ENCODE data around the gene FLNC. TPM values are rescaled to one million over a fixed set of nuclear protein-coding genes. Genes with fewer than 3 reads are reported as not detected.

FLNC gene
- total RNA-seq, 3 donors from 2014 or later (not counting 1 experiment from before 2014, with no cell fraction given) = 0.05 to 0.25 TPM; not detected in 1

GRCh38 chr7:128790315-128791041, 39.7 kb upstream of the FLNC start:
- H3K27me3 Mint-ChIP-seq (ENCODE audit: low read depth in 2 of 2) = no peaks in the 10 kb centered on the region
- no peak for TF ChIP-seq CTCF (IDR thresholded peaks at IDR 0.05)
- H3K27ac ChIP-seq (ENCODE audit: low read length) = no peak overlapping the region
- peak overlapping the region; percentile 88 for H3K4me3 ChIP-seq (ENCODE audit: low read length)
- DNase-seq (peak in 1 of 2 donors; percentile 34), ATAC-seq (peak in 1 of 3 donors; percentile 20)
- no peaks in the 10 kb centered on the region for H3K9me3 Mint-ChIP-seq
- intact Hi-C loops (cut with micrococcal nuclease) = loop anchor here (2.0 kb wide), 1 partner anchor 52 kb away; the partner anchor contains the start of gene CALU
- H3K27ac Mint-ChIP-seq = peak overlapping the region; percentile 63 to 83
- peaks cover 18% of the 10 kb centered on the region for H3K4me1 ChIP-seq (ENCODE audit: control insufficient read depth, insufficient read depth, low read length)
- peak overlapping the region; percentile 87 for H3K4me3 Mint-ChIP-seq
- H3K36me3 Mint-ChIP-seq = no peaks in the 10 kb centered on the region
- H3K36me3 ChIP-seq (ENCODE audit: control insufficient read depth, insufficient read depth, low read length) = no peaks in the 10 kb centered on the region
- H3K9me3 ChIP-seq (ENCODE audit: control insufficient read depth, insufficient read depth, low read length) = no peaks in the 10 kb centered on the region
- peaks cover 3 to 14% of the 10 kb centered on the region in 2 donors for H3K4me1 Mint-ChIP-seq
- WGBS (ENCODE audit: insufficient coverage) = 17% methylated on average over 45 of the region's 45 CpGs
- no peaks in the 10 kb centered on the region for H3K27me3 ChIP-seq (ENCODE audit: control insufficient read depth, insufficient read depth, low read length)

- Mint-ChIP-seq H3K36me3 (no peaks in the 10 kb centered on the region), H3K4me3 (peak within 1 kb of the TSS; percentile 92), H3K4me1 (peaks cover 3 to 14% of the 10 kb centered on the region in 2 donors), H3K9me3 (no peaks in the 10 kb centered on the region), H3K27me3 (ENCODE audit: low read depth in 2 of 2) (no peaks in the 10 kb centered on the region), H3K27ac (peak within 1 kb of the TSS in 1 of 2 donors; percentile 83)
- Histone ChIP-seq H3K9me3 (ENCODE audit: control insufficient read depth, insufficient read depth, low read length) (no peaks in the 10 kb centered on the region), H3K36me3 (ENCODE audit: control insufficient read depth, insufficient read depth, low read length) (peaks cover 1% of the 10 kb centered on the region), H3K27ac (ENCODE audit: low read length) (peak within 1 kb of the TSS; percentile 29), H3K4me1 (ENCODE audit: control insufficient read depth, insufficient read depth, low read length) (peaks cover 18% of the 10 kb centered on the region), H3K4me3 (ENCODE audit: low read length) (peak within 1 kb of the TSS; percentile 88), H3K27me3 (ENCODE audit: control insufficient read depth, insufficient read depth, low read length) (no peaks in the 10 kb centered on the region)
- peak; percentile 66 to 88 for DNase-seq
- WGBS (ENCODE audit: insufficient coverage) = under 1% methylated on average over 76 of the region's 80 CpGs
- no peak for TF ChIP-seq CTCF (IDR thresholded peaks at IDR 0.05)
- peak; percentile 89 to 93 (median 91) for ATAC-seq
- intact Hi-C loops (cut with micrococcal nuclease) = loop anchor here (2.0 kb wide), 1 partner anchor 53 kb away; the partner anchor contains the start of gene CALU
Measured at GRCh38 chr7:128791121-128791971, 38.9 kb upstream of the FLNC start, which contains the start of gene CCDC136. Gene CCDC136, plus strand, starts transcription at chr7:128791968. Its CDS starts 444 bp downstream, at chr7:128792412.

- no peaks in the 10 kb centered on the region for H3K9me3 ChIP-seq (ENCODE audit: control insufficient read depth, insufficient read depth, low read length)
- H3K36me3 Mint-ChIP-seq = no peaks in the 10 kb centered on the region
- no peak for ATAC-seq
- TF ChIP-seq CTCF (IDR thresholded peaks at IDR 0.05) = no peak
- no peaks in the 10 kb centered on the region for H3K9me3 Mint-ChIP-seq
- H3K27ac Mint-ChIP-seq = peak overlapping the region in 1 of 2 donors; percentile 83
- peaks cover 3 to 14% of the 10 kb centered on the region in 2 donors for H3K4me1 Mint-ChIP-seq
- H3K4me3 ChIP-seq (ENCODE audit: low read length) = peak overlapping the region; percentile 88
- intact Hi-C loops (cut with micrococcal nuclease) = loop anchor here (2.0 kb wide), 1 partner anchor 53 kb away; the partner anchor contains the start of gene CALU
- no peaks in the 10 kb centered on the region for H3K27me3 ChIP-seq (ENCODE audit: control insufficient read depth, insufficient read depth, low read length)
- H3K4me1 ChIP-seq (ENCODE audit: control insufficient read depth, insufficient read depth, low read length) = peaks cover 18% of the 10 kb centered on the region
- peak overlapping the region; percentile 92 for H3K4me3 Mint-ChIP-seq
- no peak overlapping the region for H3K27ac ChIP-seq (ENCODE audit: low read length)
- no peaks in the 10 kb centered on the region for H3K27me3 Mint-ChIP-seq (ENCODE audit: low read depth in 2 of 2)
- no peak for DNase-seq
- WGBS (ENCODE audit: insufficient coverage) = 66% methylated on average over 7 of the region's 9 CpGs
- peaks cover 2% of the 10 kb centered on the region for H3K36me3 ChIP-seq (ENCODE audit: control insufficient read depth, insufficient read depth, low read length)
Measured at GRCh38 chr7:128791972-128792327, 38.3 kb upstream of the FLNC start.

Data from natural killer cell (primary cell).